Activated T-cell treated with anti-CD3 and anti-CD28 coated beads for 1 hour (primary cell): Measurements from ENCODE around the gene ADGRD1.
"Not testable (repeated sequence)": the region's sequence is repeated elsewhere in the genome, so short reads cannot be mapped to it uniquely, and the experiment has no call there.

ENCODE experiments used
- DNase-seq: peaks from one replicate; pipeline ENCODE4 v3.0.0-alpha.2; 2020; ENCODE audit warnings: low read depth

ADGRD1 gene

DNA sequence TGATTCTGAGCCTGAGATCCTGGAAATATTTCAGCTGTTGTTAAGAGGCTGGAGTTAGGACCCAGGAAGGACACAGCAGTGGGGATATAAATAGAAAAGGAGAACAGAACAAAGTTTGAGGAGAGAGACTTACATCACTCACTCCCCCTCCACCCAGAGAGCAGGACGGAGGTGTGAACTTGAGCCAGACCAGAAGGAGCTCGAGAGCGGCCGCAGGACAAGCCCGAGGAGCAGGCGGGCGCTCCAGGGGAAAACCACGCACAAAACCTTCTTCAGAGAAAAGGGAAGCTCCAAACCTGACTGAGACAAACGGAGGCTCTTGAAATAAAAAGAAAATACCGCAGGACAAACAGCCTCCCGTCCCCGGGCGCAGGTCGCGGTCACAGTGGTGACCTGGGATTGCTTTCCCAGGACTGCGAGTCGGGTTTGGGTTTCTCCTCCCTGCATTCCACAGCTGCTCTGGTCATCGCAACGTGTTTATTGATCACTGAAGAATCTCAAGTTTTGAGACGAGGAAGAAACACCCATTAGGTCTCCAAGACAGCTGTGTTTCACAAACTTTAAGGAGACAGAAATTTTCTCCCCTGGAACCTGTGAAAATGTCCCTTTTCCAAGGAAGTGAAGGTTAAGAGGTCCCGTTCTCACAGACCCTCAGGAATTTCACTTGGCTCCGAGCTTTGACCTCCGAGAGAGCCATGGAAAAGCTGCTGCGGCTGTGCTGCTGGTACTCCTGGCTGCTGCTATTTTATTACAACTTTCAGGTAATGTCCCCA lies at the start of gene ADGRD1:
ADGRD1 (plus strand) TSS at position 137 of the 773 bp plus-strand sequence; CDS start at position 696, 559 bp downstream.
- DNase-seq, result no peak

DNA sequence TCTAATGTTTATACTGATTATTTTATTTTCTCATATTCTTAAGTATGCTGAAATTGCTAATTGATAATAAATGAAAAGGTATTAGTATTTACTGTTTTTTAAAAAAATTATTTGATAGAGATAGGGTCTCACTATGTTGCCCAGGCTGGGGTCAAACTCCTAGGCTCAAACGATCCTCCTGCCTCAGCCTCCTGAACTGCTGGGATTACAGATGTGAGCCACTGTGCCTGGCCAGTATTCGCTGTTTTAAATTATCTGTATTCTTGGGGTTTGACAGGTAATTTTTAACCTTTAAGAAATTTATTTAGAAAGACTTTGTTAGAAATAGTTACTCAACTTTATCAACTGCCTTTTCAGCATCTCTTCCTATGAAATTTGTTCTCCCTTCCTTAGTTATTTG lies 49.6 kb upstream of the ADGRD1 start:
- no peak for DNase-seq

DNA sequence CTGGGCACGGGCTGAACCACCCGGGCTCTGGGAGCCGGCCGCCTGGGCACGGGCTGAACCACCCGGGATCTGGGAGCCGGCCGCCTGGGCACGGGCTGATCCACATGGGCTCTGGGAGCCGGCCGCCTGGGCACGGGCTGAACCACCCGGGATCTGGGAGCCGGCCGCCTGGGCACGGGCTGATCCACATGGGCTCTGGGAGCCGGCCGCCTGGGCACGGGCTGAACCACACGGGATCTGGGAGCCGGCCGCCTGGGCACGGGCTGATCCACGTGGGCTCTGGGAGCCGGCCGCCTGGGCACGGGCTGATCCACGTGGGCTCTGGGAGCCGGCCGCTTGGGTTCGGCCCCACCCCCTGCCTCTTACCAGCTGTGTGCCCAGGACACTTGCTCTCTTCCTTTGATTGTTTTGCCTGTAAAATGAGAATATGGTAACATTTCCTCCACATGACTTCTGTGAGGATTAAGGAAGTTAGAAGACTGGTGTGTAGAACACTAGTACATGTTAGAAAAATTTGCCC lies 48.7 kb upstream of the ADGRD1 start:
- not testable (repeated sequence) for DNase-seq

DNA sequence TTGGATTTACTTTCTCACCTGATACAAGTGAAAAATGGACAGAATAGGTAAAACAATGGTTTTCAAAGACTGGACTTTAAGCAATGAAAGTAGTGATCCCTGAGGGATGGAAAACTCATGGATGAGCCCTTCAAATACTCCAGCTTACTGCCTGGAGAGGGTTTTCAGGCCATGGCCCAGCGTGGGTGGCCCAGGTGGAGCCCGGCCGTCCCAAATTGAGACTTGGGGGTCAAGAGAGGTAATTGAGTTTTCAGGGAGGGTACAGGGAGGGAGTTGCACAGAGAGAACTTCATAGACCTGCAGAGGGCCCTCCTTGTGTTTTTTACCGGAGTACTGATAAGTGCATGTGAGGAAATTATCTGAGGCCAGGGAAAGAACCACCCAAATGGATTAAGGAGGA lies 44.6 kb upstream of the ADGRD1 start:
- no peak for DNase-seq

DNA sequence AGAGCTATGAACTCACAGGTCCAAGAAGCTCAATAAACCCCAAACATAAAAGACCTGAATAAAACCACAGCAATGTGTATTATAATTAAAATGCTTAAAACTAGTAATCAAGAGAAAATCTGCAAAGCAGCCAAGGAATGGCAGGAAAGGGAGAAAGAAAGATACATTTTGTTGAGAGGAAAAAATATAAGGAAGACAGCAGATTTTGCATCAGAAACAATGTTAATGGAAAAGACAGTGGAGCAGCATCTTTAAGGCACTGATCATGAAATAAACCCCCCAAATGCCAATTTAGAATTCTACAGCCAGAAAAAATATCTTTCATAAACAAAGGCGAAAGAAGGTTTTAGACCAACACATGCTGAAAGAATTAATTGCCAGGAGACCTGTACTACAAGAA lies 42.5 kb upstream of the ADGRD1 start:
- no peak for DNase-seq

DNA sequence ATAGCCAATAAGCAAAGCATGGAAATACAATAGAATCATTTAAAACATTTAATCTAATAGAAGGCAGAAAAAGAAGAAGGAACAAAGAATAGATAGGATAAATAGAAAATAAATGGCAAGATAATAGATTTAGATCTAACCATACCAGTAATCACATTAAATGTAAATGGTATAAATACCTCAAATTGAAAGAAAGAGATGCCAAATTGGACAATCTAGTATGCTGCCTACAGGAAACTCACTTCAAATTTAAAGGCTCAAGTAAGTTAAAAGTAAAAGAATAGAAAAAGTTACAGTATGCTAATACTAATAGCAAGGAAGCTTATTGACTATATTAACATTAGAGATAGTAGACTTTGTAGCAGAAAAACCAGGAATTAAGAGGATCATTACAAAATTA lies 41.8 kb upstream of the ADGRD1 start:
- DNase-seq, result no peak

DNA sequence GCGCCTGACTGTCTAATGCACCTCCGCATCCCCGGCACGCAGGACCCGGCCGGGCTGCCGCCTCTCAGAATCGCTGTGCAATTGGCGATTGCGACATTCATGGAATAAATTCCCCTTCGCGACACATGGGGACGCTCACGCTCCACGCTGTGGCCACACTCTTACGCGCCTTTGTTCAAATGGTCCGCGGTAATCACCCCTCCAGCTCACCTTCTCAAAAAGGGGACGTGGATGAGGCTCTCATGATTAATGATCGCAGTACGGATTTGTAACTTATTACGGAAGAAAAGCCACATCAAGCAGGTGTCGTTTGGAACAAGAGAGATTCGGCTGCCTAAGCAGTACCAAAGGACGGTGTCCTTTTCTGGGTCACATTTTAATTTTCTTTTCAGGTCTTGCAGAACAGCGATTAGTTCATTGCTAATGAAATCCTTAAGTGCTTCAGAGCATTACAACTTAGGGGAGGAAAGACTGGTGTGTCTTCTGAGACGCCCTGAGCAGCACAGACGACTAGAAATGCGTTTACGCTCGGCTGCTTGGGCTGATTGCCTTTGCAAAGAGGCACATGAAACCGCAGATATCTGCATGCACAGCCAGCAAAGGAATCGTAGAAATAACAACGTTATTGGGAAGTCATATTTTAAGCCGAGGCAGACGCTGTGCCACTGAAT lies 37.3 kb upstream of the ADGRD1 start:
- DNase-seq, result no peak

DNA sequence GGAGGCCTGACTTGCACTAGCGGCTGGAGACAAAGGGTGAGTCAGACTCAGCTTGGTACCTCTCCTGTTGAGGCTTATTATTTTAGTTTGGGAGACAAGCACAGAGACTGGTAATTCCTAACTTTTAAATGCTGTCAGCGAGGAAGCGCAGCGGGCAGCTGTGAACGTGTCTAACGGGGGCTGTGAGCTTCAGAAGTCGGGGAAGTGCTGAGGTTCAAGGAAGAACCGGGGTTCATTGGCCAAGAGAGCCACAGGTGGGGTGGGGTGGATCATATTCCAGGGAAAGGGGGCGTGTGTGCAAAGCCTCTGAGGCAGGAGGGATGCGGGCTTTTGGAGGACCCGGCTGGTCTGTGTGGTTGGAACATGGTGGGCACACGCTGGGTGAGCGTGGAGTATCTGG lies 36.1 kb upstream of the ADGRD1 start:
- no peak for DNase-seq

DNA sequence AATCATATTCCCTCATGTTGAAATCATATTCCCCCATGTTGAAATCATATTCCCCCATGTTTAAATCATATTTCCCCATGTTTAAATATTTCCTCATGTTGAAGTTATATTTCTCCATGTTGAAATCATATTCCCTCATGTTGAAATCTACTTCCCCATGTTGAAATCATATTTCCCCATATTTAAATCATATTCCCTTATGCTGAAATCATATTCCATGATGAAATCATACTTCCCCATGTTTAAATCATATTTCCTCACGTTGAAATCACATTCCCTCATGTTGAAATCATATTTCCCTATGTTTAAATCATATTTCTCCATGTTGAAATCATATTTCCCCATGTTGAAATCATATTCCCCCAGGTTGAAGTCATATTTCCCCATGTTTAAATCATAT lies 34.6 kb upstream of the ADGRD1 start:
- DNase-seq, result no peak

DNA sequence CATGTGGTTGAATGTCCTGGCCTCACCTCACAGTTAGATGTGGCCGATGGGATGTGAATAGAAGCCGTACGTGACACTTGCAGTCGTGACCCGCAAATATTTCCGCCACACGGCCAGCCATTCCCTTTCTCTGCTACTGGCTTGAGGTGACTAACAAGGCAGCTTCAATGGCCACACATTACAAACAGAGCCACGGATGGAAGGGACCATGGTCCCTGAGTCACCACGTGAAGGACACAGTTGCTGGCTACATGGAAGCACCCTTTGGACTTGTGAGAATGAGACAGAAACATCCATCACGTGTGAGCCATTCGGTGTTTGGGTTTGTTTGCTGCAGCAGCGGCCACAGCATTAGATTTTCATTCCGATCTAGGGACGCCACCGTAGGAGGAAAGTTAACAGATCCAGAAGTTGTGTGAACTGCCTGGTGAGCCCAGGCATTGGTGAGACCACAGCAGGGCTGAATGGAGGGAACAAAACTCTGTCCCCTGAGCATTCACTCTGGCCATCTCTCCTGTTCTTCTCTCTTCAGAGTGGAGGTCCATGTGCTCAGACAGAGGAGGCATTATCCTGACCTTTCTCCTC lies 33.5 kb upstream of the ADGRD1 start:
- DNase-seq, result no peak

DNA sequence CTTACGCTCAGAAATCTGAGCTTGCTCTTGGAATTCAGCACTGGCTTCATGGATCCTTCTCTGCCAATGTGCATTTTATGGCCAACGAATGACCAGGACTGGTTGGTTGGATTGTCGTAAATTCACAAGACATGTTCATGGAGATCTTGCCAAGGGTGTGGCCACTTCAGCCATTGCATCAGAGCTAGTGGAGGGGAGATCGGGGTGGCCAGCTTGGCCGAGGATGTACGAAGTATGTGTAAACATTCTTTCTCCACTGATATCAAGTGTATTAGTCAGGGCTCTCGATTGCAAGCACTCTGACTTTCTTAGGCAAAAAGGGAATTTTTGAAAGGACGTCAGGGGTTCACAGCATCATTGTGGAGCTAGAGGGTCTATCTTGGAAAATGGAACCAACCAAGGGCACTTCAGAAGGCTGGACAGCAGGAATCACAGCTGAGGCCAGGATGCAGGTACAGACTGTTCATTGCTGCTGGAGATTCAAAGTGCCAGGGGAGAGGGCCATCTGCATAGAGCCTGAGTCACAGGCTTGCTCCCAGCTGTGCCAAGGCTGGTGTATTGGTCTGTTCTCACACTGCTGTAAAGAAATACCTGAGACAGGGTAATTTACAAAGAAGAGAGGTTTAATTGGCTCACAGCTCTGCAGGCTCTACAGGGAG lies 32.9 kb upstream of the ADGRD1 start:
- DNase-seq, result no peak

DNA sequence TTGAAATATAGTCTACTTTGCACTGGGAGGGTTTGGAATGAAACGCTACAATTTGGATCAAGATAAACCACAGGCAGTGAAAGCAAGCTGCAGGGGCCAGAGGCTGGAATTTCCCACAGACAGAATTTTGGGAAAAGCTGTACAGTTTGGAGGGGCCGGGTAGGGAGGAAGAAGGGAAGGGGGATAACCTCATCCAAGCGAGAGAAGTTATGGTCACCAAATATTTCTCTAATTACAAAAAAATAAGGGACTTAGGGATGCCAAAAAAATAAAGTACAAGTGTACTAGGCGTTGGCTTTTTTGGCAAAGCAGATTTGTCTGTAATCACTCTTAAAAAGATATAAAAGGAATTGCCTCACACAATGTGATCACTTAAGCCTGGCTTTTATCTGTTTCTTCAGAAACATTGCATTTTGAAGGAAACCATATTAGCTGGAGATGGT lies 31.2 kb upstream of the ADGRD1 start:
- DNase-seq, result no peak

DNA sequence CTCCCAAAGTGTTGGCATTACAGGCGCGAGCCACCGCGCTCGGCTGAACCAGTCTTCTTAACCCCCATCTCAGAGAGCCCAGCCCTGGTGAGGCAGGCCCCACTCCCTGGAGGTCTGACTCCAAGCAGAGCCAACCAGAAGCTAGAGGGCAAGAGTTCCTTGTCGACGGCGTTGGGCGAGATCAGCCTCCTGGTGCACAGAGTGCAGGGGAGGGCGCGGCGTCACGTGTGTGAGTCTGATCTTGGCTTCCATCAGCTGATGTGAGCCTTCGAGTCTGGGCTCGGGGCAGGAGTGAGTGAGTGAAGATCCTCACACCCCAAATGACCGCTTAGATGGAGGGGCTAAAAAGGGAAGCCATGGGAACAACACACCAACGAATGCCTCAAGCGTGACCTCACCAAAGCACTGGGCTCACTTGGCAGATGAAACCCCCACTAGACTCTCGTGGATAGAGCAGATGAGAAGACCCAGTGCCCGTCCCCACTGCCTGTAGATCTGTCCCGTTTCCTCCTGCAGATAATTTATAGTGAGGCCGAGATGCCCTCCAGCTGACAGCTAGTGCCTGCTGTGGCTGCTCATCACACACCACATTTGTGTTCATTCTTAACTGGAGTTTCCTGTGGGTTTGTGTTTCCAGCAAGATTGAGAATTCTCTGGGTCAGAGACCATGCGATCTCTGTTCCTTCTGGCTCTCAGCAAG lies 28.6 kb upstream of the ADGRD1 start:
- no peak for DNase-seq

DNA sequence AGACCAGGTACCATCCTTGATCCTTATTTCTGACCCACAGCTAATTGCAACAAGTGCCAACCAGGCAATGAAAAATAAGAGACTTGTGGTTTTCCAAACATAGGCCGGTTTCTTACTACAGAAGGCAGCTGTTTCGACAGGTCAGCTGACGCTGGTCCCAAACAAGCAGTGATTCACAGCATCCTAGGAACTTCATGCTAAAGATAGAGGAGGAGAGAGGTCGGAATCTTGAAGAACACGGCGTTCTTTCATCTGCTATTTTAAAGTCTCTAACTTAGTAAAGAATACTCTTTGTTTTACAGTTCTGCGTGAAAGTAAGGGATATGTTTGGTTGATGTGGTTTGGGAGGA lies 28.1 kb upstream of the ADGRD1 start:
- no peak for DNase-seq

DNA sequence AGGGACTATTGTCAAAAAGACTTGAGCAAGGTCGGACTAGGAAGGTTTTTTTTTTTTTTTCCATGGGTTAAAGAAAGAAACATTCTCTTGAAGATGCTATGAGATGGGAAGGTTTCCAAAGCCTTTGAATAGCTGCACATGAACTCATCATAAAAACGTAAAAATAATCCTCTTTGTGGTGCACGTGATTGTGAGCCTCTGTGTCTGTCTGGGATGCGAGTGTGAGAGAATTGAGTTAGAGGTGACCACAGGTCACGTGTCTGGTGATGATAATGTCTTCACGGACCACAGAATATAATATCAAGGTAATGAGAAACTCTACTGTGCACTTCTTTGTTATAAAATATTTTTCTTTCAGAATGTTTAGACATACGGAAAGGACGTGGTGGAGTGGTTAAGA lies 24.3 kb upstream of the ADGRD1 start:
- DNase-seq, result no peak

DNA sequence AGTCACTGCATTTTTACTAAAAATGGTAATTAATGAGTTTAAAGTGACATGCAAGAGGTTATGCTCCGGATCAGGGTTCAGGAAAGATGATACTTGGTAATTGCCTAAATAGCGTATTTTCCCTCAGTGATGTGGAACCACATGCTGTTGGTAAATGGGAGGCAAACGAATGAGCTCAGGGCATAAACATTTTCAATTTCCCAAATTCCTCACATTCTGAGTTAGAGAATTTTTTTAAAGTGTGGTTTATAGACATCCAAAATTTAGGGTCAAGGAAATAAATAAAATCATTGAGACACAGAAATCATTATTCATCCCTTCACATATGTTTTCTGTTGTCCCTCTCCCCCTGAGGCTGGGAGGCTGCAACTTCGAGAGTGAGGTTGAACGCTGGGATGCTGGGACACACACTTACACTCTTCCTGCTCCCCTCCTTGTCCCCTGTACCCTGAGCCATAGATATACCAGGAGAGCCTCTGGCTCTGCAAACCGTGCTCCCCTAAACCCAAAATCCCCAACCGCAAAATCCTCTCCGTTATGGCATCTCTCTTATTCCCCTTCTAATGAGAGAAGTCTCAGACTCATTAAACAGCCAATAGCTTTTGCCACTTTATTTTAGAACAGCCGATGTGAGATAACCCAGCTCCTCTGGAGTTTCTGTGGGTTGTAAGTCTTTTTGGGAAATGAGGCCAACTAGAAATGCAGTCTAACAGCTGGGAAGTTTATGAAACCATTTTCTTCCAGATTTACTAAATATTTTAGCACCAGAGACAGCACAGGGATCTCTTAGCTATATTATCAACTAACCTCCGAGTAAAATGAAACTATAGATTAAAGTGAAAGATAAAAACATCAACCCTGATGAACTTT lies 21.4 kb upstream of the ADGRD1 start:
- DNase-seq, result no peak

DNA sequence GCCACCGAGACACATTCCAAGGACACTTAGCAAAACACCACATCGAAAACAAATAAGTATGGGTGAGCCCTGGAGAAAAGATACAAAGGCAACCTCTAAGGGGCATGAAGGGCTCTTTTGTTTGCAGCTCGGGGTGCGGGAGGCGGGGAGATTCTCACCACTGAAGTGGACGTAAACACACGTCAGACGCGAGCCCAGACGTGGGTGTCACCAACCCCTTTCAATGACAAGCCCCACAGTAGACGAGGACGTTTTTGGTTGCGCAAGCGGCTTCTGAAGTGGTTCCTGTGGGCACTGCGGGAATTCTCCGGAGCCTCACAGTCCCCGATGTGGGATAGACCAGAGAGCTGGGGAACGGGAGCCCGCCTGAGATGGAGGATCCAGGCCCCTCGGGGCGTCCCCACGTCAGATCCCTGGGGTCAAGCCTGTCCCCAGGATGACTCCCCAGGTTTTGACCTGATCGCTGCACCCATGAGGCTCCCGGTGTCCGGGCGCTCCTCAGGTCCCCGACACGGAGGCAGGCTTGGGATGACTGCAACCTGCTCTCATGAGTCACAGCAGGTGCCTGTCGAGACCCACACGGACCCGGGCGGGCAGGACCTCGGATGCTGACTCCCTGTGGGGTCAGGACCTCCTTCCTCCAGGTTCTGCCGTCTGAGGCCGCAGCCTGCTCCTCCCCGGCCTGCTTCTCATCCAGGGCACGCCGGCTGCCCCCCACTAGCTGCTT lies 20.3 kb upstream of the ADGRD1 start:
- DNase-seq, result no peak

DNA sequence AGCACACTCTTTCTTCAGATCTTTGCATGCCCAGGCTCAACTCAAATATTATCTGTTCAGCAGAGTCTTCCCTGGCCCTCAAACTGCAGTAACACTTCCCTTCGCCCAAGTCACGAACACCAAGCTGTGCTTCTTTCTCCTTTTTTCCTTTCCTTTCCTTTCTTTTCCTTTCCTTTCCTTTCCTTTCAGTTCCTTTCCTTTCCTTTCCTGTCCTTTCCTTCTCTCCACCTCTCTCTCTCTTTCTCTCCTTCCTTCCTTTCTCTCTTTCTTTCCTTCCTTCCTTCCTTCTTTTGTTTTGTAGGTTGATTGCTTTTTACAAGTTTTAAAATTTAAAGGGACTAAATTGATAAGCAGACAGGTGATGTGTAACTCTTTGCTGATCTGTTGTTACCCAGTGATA lies 19.0 kb upstream of the ADGRD1 start:
- no peak for DNase-seq

DNA sequence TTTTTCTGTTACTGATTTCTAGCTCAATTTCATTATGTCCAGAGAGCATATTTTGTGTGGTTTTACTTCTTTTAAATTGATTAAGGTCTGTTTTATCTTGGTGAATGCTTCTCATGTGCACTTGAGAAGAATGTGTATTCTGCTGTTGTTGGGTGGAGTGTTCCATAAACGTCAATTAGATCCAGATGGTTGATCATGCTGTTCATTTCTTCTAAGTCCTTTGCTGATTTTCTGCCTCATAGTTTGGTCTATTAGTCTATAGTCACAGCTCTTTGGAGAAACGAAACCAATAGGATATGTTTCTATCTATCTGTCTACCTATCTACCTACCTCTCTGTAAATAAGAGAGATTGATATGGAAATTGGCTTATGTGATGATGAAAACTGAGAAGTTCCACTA lies 17.1 kb upstream of the ADGRD1 start:
- no peak for DNase-seq

DNA sequence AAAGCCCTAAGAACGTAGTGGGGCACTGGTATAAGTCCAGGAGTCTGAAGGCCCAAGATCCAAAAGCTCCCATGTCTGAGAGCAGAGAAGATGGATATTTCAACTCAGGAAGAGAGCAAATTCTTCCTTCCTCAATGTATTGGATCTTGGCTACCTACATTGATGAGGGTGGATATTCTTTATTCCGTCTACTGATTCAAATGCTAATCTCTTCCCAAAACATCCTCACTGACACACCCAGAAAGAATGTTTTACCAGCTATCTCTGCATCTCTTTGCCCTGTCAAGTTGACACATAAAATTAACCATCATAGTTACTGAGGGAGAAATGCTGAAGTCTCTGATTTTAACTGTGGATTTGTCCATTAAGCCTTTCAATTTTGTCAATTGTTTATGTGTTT lies 16.6 kb upstream of the ADGRD1 start:
- no peak for DNase-seq
